NCI-H1105 (cell line): ENCODE data around the gene C19orf25.
"Not testable (repeated sequence)": the region's sequence is repeated elsewhere in the genome, so short reads cannot be mapped to it uniquely, and the experiment has no call there.

Source experiments
- DNase-seq: peaks from one replicate; lab custom pipeline; 2025; lab: John Stamatoyannopoulos, UW

Gene C19orf25

GRCh38 chr19:1512671-1513498 is 33.9 kb upstream of the C19orf25 start, which contains the start of gene ADAMTSL5:
TSS of gene ADAMTSL5 (minus strand) at chr19:1513019. CDS start at chr19:1510943, 2,076 bp downstream.
- DNase-seq: no peak

- no peak for DNase-seq
Measured at GRCh38 chr19:1511318-1512317, 32.6 kb upstream of the C19orf25 start.

GRCh38 chr19:1510807-1511206 is 31.8 kb upstream of the C19orf25 start:
- no peak for DNase-seq

GRCh38 chr19:1510442-1510806 is 31.4 kb upstream of the C19orf25 start:
- no peak for DNase-seq

- no peak for DNase-seq
Measured at GRCh38 chr19:1509602-1510441, 30.8 kb upstream of the C19orf25 start.

- no peak for DNase-seq
Measured at GRCh38 chr19:1508507-1508856, 29.5 kb upstream of the C19orf25 start.

- DNase-seq: peak; percentile 90
Measured at GRCh38 chr19:1507763-1508506, 28.9 kb upstream of the C19orf25 start.

GRCh38 chr19:1507192-1507660 is 28.2 kb upstream of the C19orf25 start:
- no peak for DNase-seq

GRCh38 chr19:1505991-1506881 is 27.2 kb upstream of the C19orf25 start:
- DNase-seq: no peak

- DNase-seq: no peak
Measured at GRCh38 chr19:1505012-1505411, 26.0 kb upstream of the C19orf25 start.

GRCh38 chr19:1503925-1504773 is 25.1 kb upstream of the C19orf25 start:
- DNase-seq: no peak

GRCh38 chr19:1503089-1503924 is 24.3 kb upstream of the C19orf25 start:
- peak; percentile 44 for DNase-seq

GRCh38 chr19:1502433-1503088 is 23.5 kb upstream of the C19orf25 start:
- DNase-seq: no peak

GRCh38 chr19:1501200-1501595 is 22.2 kb upstream of the C19orf25 start:
- no peak for DNase-seq

- DNase-seq: not testable (repeated sequence)
Measured at GRCh38 chr19:1499231-1499630, 20.2 kb upstream of the C19orf25 start.

- no peak for DNase-seq
Measured at GRCh38 chr19:1497578-1498235, 18.7 kb upstream of the C19orf25 start.
